Nucleus accumbens (tissue), 56 donors: Measurements from ENCODE around the gene NEBL.

ENCODE experiments used
- DNase-seq, 56 donors: peaks; one replicate each; lab custom pipeline; 2025; lab: John Stamatoyannopoulos, UW

Gene NEBL

GRCh38 chr10:20903635-20904390 is 6.7 kb upstream of the NEBL start:
- DNase-seq = no peak

- DNase-seq = no peak
Observed at GRCh38 chr10:20901110-20901509, 4.0 kb upstream of the NEBL start.

- DNase-seq = no peak
Observed at GRCh38 chr10:20898866-20899535, 1.9 kb upstream of the NEBL start.

- no peak for DNase-seq
Observed at GRCh38 chr10:20893297-20893696, 3.8 kb downstream of the NEBL start.

- no peak for DNase-seq
Observed at GRCh38 chr10:20892796-20893195, 4.3 kb downstream of the NEBL start.

GRCh38 chr10:20892011-20892585 is 5.0 kb downstream of the NEBL start:
- DNase-seq = no peak

GRCh38 chr10:20891338-20891714 is 5.8 kb downstream of the NEBL start:
- DNase-seq = no peak

- DNase-seq = no peak
Observed at GRCh38 chr10:20890491-20891337, 6.4 kb downstream of the NEBL start.

GRCh38 chr10:20890009-20890408 is 7.1 kb downstream of the NEBL start:
- no peak for DNase-seq

- DNase-seq = no peak
Observed at GRCh38 chr10:20888620-20889330, 8.3 kb downstream of the NEBL start.

- DNase-seq = no peak
Observed at GRCh38 chr10:20887706-20888555, 9.2 kb downstream of the NEBL start.

GRCh38 chr10:20885678-20886077 is 11.4 kb downstream of the NEBL start:
- DNase-seq = no peak

GRCh38 chr10:20883552-20883951 is 13.6 kb downstream of the NEBL start:
- DNase-seq = no peak

GRCh38 chr10:20882091-20882490 is 15.0 kb downstream of the NEBL start:
- DNase-seq = no peak

- no peak for DNase-seq
Observed at GRCh38 chr10:20879136-20879535, 18.0 kb downstream of the NEBL start.

- DNase-seq = no peak
Observed at GRCh38 chr10:20877986-20878983, 18.8 kb downstream of the NEBL start.

- DNase-seq = no peak
Observed at GRCh38 chr10:20877554-20877953, 19.6 kb downstream of the NEBL start.

GRCh38 chr10:20874261-20874660 is 22.9 kb downstream of the NEBL start:
- no peak for DNase-seq
